Stimulated activated CD4-positive, alpha-beta T cell treated with anti-CD3 and anti-CD28 coated beads, Interleukin-2, amount 100 ng/mL, for 24 hours (primary cell): Measurements from ENCODE around the gene CDKN3.

Experiments used
- DNase-seq, 2 donors: peaks; one replicate each; pipeline ENCODE4 v3.0.0-alpha.2; 2020

CDKN3 gene, protein sequence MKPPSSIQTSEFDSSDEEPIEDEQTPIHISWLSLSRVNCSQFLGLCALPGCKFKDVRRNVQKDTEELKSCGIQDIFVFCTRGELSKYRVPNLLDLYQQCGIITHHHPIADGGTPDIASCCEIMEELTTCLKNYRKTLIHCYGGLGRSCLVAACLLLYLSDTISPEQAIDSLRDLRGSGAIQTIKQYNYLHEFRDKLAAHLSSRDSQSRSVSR

DNA sequence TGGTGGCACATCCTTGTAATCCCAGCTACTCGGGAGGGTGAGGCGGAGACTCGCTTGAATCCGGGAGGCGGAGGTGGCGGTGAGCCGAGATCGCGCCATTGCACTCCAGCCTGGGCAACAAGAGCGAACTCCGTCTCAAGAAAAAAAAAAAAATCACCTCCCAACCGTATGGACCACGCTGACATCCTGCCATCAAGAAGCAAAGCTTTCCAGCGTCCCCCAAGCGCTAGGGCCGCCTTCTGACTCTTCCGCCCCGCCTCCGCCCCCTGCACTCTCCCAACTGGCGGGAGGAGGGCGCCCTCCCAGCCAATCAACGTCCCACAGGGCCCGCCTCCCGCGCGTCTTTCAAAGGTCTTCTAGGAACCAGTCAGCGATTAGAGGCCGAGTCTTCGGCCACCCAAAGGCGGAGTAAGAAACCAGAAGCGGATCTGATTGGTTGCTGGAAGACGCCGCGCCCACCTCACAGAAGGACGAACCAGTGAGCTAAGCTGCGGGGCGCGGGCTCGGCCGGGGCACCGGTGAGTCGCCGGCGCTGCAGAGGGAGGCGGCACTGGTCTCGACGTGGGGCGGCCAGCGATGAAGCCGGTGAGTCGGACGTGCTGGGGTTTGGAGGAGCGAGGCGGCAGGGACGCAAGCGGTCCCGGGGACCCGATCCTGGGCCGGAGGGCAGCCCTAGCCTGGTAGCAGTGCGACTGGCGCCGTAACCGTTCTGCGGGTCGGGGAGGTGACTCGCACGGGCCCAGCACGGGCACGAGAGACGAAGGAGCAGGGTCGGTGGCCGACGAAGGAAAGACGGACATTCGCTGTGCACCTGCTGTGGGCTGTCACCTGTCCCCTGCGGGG, at the start of gene CDKN3:
Gene CDKN3 (plus strand): TSS at position 515 of the 843 bp plus-strand sequence. CDS start 62 bp downstream, at position 577.
- peak; percentile 97 for DNase-seq

DNA sequence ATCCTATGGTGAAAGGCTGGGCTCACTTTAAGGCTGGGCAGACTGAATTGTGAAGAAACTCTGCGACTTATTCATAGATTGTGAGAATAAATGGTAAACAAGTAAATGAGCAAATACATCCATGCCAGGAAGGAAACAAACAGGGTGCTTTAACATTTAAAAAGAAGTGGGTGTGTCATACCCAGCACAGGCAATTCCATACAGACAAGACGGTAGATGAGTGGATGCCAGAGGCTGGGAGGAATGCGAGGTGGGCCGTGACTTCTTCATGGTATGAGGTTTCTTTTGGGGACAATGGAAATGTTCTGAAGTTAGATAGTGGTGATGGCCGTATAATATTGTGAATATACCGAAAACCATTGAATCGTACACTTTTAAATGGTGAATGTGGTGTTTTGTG, 49.8 kb upstream of the CDKN3 start:
- no peak for DNase-seq

DNA sequence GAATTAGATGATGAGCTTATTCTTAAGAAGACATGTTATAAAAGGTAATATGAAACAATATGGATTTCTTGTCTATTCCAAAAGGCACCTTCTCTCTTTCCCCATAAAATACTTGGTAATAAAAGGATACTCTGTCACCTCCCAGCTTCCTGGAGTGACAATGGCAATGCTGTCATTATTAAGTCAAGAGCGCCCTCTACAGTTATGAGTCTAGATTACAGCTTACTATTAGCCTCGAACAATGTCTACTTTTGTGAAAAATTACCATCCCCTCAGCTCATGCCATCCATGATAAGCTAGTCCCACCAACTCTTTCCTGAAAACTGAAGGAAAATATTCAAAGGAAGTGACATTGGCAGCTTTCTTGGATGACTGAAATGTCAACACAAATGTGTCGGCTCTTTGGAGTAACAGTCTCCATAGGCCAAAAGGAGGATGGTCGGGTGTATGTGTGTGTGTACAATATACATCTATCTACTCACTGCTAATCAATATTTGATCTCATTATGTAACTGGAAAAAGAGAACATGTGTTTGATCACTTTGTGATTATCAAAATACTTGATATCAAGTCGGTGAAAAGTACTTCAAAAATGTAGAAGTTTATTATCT, 48.7 kb upstream of the CDKN3 start:
- DNase-seq = no peak

DNA sequence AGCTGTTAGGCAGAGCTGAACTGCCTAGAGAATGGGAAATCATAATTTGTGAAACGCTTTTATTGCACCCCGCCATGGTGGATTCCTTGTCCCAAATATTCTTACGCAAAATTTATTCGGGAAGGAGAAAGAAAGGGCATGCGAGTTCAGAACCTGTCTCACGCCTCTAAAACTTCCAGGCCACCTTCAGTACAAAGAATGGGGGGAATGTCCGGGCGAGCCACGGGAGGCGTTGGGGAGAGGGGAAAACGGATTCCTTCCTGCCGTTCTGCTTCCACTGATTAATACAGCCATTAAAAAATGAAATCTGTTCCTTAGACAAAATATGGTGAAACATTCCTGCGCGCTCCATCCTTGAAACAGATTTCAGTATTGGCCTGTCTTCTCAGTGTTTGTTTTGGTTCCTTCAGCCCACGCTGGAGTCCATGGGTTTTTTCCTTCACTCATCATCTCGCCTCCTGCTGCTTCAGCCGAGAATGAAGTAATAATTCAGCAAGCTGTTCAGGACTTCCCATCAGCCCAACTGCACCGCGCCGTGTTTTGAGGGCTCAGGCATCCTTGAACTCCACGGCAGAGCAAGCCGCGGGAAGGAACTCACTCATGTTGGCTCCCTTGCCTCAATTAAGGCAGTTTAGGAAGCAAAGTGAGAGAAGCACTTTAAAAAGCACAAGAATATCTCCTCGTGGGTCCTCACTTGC, 47.7 kb upstream of the CDKN3 start:
- DNase-seq = no peak

DNA sequence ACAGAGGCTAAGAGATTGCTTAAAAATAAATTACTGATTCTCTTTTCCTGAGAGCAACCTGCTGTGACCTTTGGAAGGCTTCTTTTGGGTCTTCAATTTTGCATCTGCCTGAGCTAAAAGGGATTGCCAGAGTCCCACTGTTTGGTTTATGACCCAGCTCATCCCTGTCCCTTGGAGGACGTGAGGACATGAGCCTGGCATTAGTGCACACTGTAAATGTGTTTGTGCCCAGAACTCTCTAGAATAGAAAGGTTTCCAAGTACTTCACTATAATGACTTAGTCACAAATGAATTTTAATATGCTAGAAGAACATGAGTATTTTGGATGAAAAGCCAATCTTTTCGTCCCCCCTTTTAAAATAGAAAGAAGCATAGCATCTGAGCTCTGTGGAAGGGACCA, 47.1 kb upstream of the CDKN3 start:
- DNase-seq = no peak

DNA sequence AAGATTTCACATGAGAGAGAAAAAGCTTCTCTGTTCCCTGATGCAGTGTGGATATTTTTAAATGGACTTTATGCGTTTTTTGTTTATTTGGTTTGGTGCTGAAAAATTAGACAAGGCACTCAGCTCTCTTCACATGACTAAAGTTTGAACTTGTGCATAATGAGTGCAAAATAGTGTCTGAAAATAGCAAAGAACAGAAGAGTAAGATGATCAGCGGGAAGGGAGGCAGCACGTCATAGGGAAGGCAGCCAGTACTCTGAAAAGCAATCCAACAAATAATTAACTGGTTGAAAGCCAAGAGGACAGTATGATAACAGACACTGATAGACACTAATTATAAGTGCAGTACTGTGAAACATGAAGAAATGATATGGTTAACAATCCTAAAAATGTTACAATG, 46.6 kb upstream of the CDKN3 start:
- no peak for DNase-seq

DNA sequence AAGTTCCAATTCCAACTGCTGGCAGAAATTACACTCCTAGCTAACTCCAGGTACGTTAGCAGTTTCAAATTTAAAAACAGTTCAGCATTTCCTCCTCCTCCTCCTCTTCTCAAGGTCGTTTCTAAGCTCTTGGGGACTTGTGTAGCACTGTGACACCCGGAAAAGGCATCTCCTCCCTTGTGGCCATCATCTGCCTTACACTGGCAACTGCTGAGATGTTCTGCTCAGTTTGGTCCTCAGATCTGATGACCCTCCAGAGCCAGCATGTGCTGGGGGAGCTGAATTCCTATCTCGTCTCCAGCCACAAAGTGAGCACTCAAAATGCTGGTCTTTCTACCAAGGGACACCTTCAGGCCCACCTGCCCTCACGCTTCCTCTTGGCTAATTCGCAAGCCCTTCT, 43.5 kb upstream of the CDKN3 start:
- DNase-seq = no peak

DNA sequence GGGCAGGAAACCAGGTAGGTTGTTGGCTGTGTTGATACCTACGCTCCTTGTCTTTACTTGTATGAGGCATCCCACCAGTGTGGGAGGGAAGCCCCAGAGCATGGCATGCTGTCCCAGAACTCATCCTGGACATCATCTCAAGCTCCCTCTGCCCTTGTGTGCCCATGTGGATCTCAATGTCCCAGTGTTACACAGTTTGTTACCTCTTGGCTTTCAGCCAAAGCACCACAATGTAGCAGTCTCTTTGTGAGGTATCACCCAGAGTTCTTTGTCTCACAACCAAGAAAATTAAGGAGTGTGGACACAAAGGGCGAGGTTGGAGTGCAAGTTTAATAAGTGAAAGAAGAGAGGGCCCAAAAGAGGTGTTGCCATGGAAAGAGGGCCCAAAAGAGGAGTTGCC, 43.1 kb upstream of the CDKN3 start:
- no peak for DNase-seq

DNA sequence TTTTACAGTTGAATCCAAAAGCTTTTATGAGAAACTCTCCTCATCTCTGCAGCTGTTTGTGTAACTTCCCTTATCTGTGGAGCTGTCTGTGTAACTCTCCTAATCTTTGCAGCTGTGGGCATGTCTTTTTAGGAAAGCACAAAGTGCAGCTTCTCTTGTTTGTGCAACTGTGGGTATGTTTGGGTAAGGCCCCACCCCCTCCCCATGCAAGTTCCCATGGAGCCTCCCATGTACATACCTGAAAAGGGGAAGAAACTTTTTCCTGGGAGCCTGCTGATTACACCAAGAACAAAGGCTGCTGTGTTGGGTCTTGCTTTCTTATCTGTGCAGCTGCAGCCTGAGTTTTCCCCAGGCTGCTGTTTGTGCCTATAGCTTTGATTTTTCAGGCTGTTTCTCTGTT, 42.7 kb upstream of the CDKN3 start:
- no peak for DNase-seq

DNA sequence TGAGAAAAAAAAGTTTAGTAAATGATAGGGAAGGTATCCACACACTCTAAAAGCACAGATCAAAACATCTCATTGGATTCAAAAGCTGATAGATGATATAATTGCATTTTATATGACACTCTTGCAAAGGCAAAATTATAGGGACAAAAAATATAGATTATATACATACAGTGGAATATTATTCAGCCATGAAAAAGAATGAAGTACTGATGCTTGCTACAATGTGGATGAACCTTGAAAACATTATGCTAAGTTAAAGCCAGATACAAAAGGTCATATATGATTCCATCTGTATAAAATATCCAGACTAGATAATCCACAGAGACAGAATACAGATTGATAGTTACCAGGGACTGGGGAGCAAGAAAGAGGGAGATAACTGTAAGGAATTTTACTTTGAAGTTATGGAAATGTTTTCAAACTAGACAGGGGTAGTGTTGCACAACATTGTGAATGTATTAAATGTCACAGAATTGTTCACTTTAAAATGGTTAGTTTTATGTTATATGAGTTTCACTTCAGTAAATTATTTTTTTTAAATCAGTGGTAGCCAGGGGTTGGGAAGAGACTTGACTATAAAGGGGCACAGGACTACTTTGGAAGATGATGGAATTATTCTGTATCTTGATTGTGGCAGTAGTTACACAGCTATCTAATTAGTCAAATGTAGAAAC, 41.7 kb upstream of the CDKN3 start:
- DNase-seq = no peak

DNA sequence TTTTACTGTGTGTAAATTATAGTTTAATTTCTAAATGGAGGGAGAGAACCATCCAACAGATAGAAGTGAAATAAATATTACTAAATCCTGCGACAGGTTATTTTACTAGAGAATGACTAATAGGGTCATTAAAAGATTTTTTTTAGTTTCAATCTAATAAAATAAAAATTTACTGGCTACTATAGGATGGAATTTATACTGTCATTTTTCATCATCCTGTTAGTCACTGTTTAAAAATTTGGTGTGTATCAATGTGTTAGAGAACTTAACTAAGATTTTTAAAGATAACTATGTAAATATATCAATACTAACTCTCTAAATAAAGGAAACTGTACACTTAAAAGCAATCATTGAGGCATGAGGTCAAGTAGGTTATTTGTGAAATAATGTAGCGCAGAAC, 41.1 kb upstream of the CDKN3 start:
- DNase-seq = no peak

DNA sequence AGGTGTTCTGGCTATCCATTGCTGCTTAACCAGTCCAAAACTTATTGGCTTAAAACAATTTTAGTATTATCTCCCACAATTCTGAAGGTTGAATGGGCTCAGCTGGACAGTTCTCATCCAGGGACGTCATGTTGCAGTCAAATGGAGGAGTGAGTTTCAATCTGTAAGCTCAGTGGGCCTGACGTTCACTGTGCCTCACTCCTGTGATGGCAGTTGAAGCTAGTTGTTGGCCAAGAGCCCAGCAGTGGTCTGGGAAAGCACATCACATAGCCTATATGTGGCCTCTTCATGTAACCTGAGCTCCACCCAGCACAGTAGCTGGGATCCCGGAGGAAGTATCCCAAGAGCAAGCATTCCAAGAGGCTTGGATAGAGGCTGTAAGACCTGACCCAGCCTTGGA, 40.6 kb upstream of the CDKN3 start:
- DNase-seq = no peak

DNA sequence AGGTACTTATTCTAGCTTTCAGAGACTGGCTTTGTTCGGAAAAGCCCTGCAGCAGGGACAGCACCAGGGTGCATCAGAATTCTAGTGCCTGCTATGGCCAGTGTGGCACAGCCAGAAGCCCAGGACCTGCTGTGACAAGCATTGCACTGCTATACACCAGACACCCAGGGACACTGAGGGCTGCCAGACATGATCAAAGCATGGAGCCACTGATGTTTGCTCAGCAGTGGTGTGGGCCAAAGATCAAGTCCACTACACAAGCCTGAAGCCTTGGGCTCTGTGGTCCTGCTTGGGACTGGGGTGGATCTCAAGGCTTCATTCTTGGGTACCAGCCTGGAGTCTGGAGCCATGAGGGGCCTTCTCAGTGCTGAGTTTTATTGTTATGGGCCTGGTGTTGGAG, 36.1 kb upstream of the CDKN3 start:
- no peak for DNase-seq

DNA sequence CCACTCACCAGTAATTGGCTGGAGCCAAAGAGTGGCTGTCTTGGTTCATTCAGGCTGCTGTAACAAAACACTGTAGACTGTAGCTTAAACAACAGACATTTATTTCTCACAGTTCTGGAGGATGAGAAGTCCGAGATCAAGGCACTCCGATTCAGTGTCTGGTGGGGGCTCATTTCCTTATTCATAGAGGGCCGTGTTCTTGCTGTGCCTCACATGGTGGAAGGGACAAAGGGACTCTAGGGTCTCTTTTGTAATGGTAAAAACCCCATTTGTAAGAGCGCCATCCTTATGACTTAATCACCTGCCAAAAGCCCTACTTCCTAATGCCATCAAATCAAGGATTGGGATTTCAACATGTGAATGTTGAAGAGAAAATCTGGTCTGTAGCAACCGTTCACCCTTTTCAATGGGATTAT, 34.7 kb upstream of the CDKN3 start:
- DNase-seq = no peak

DNA sequence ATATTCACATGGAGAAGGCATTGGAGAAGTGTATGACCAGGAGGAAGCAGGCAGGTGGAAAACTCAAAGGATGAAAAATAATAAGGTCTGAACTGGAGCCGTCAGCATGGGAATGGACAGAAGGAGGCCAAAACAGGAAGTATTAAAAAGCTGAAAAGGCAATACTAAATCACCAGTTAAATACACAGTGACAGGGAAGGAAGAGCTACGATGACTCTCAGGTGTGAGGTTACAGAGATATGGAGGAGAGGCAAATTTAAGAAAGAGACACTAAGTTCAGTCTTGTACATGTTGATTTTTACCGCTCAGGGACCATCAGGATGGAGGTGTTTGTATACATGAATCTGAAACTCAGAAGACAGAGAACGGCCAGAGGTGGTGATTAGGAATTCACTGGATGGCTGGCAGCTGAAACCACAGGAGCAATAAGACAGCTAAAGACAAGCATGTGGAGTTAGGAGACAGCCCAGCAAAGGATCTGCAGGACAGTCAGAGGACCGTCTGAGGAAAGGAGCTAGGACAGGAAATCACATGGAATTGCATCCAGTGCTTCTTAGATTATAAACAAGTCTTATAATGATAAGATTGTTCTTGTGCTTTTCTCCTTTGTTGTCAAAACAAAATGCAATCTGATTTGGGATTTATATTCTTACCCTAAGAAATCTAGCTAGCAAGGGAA, 33.9 kb upstream of the CDKN3 start:
- DNase-seq = no peak

DNA sequence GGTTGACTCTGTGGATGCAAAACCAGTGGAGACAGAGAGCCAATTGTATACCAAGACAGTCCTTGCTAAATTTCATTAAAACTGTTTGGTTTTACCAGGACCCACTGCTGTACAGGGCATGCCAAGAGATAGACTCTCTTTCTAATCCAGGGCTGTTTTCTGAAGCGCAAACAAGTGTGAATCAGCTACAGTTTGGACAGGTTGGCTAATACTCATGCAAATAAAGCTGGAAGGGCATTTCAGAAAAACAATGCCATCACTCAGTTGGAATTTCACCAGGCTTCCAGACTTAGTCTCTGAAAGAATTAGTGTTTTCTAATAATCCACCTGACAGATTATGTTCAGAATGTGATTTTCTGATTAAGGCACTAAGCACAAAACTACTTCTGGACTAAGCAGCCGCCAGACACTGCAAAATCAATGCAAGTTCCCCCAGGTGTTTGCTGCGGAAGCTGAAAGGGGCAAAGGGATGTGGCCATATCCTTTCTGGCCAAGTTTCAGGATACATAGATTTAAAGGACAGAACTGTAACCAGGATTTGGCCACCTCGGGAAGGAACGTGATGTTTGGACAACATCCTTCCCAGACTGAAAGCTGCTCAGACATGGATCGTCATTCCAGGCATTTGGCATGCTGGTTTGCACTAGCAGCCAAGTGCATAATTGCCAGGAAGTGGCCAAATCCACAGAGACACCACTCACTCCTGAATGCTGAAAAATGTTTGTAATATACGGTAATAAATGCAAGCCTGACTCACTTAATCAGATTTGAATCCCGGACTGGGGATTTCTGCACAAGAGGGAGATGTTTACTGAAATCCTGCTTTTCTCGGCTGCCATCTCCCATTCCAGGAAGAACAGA, 32.0 kb upstream of the CDKN3 start:
- DNase-seq = no peak

DNA sequence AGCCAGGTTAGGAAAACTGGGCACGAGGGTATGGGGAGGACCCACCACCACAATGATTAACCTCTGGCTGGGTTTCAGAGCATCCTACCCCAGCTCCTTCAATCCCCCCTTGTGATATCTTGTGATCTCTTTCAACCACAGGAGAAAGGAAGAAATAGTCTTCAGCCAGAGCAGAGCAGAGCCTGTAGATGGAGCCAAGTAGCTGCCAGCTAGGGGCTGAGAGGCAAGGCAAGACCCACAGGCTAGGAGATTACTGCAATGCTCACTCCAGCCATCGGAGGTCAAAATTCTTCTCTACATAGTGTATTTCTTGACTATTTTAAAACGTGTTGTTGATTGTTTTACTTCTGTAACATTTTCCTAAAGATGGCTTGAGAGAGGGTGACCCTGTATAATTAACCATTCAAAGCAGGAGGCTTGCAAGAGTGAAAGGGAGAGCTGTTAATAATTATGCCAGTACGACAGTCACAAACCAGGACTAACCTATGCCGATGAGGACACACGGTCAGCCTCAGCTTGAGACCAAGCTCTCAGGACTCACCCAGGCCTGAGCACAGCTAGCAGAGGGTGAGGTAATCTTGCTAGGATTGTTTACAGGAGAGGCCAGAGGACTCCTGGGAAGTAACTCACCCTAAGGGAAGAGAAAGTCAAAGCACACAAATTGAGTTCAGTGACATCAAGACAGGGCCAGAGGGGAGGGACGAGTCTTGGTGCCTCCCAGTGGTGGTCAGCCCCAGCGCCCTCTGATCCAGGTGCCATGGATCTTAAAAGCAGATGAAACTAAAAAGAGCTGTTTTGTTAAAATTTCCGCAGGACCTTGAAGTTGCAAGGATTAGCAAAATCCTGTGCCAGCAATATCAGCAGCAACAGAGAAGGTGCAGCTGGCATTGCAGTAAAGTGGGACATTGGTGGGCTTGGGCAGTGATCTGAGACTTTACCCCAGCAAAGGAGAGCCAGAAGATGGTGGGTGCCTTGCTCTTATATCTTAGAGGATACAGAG, 29.8 kb upstream of the CDKN3 start:
- DNase-seq = peak in 1 of 2 donors; percentile 16

DNA sequence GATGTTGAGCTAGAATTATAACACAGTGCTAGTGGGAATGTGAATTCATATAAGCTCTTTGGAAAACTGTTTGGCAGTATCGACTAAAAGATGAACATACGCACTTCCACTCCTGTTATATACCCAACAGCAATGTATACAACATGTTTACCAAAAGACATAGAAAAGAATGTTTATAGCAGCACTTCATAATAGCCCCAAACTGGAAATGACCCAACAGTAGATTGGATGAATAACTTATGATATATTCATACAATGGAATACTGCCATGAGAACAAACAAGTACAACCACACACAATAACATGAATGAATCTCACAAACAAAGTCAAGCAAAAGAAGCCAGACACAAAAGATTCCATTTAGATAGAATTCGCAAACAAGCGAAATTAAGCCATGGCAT, 28.5 kb upstream of the CDKN3 start:
- DNase-seq = no peak

DNA sequence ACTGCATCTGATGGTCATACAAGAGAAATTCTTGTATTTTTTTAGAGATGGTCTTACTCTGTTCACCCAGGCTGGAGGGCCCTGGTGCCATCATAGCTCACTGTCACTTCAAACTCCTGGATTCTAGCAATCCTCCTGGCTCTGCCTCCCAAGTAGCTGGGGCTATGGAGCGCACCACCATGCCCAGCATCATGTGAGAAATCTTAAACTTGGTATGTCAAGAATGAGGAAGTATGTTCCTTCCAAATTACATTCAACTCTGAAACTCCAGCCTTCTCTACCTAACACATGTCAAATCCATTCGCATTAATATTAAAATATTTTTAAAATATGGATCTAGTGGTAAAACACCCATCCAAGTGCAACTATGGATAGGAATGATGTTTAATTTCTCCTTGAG, 27.5 kb upstream of the CDKN3 start:
- no peak for DNase-seq
